Germinal center (tissue), 1 donor: ENCODE measurements around the gene DOCK1.
"Not testable (repeated sequence)": the region's sequence is repeated elsewhere in the genome, so short reads cannot be mapped to it uniquely, and the experiment has no call there.

Experiments
- DNase-seq: peaks from one replicate; pipeline ENCODE4 v3.0.0; 2012; ENCODE audit warnings: mixed read lengths, low spot score

The DOCK1 gene

DNA sequence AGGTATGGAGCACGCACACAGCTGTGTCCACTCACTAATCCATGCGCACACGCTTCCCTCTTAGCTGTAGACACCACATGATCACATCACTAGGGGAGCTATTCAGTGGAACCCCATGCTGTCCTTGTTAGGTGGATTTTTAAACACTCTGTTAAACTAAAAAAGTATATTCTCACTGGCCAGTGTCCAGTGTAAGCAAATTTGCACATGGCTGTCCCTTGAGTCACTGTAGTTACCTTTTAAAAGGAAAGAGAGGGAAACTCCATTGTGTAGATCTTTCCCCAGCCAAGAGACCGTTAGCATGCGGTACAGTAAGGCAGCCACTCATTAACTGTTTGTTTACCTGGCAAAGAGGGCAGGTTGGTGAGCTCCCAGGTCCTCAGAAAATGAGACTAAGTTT is 372.8 kb downstream of the DOCK1 start:
- no peak for DNase-seq

DNA sequence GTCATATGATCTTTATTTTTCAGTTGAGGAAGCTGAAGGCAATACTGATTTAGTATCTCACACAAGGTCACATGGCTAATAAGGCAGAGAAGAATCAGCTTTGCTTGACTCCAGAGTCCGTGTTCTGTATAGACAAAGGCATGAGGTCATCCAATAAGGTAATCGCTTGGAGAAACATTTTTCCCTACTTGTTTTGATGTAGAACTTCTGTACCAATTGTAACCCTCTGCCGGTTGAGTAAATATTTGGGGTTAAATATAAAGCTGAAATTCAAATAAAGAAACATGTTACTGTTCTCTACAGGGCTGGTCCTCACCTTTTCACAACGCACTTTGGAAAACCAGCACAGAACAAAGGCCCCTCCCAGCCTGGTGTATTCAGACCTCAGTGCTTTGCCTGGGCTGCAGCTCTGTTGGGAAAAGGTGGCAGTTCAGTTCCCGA is 374.1 kb downstream of the DOCK1 start:
- no peak for DNase-seq

DNA sequence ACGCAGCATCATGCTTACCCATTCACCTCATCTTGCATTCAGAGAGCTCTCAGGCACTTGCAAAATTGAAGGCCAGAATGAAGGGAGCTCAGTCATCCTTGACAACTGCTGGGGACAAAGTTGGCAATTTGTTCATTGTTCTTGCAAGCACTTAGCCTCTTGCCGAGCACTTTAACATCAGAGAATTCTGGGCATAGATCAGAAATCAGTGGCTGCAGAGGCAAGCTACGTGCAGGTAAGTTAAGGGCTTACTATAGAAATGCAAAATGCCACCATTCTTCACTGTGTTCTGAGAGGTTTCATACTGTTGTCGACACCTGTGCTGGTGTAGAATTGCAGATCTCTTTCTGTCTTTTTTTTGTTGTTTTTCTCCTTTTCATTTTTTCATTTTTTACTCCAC is 375.2 kb downstream of the DOCK1 start:
- no peak for DNase-seq

DNA sequence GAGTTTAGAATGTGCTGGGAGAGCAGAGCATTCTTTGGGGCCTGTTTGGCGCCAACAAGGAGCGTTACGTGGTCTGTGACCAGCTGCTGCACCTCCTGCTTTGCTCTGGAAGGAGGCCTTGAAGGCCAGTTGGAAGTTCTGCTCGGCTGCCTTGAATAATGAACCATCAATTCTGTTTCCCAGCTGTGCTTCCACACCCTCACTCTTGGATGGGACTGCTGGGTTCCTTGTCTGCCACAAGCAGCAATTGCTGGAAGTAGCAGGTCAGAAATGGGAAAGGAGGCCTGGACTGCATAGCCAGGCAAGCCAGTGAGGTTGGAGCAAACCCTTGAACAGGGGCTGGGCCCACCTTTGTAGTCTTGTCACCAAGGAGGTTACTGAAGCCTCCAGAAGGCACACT is 377.8 kb downstream of the DOCK1 start:
- DNase-seq: no peak

DNA sequence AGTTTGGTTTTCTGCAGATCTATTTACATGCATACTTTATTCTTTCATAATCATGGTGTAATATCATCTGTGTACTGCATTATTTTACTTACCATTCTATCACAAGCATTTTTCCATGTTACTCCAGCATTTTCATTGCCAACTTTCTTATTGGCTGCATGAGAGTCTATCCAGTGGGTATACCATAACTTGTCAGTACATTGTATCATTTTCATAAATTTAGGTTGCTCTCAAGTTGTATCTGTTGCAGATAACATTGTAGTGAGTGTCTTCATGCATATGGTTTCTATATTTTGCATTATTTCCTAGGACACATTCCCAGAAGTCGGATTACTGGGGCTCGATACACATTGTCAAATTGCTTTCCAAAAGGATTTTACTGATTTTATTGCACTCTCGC is 378.3 kb downstream of the DOCK1 start:
- no peak for DNase-seq

DNA sequence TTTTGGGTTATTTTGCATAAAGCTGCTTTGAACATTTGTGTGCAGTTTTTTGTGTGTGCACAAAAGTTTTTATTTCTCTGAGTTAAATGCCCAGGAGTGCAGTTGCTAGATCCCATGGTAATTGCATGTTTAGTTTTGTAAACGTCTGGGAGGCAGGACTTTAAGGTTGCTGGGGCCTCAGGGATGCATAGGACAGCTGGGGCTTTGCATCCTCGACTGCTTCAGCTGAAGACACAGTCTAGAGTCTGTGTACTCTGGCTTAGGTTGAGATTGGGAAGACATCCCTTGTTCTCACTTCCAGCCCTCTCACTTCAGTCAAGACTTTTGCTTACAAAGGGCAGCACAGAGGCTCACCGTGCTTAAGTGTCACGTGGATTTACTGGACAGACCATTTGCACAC is 385.6 kb downstream of the DOCK1 start:
- no peak for DNase-seq

DNA sequence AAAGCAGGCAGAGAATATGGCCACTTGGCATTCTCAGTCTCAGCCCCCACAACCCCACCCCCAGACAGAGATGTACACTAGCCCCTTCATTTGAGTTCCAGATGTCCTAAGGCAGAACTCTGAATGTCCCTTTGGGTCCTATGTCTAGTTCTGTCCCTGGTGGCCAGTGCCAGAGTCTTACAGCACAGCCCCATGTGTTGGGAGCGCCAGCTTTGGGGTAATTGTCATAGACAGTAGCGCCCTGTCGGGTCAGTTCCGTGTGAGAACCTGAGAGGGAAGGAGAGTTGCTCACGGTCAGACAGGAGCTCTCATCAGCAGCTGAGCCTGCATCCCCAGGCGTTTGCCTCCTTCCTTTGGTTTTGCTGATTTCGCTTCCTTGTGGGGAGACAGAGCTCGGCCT is 386.1 kb downstream of the DOCK1 start:
- no peak for DNase-seq

DNA sequence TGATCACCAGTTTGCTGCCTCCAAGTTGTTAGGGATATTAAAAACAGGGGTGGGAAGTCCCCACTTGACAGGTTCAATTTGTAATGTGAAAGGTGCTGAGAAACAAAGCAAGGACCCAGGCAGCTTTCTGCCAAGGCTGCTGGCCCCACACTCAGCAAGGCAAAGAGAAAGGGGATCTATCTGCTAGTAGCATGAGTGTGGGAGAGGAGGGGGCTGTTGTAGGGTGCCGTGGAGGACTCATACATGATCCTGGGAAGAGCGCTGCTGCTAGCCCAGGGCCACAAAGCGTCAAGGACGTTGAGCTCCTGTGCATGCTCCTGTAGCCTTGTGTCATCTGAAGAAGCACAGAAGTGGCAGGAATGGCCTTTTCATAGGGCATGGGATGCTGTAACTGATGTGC is 387.7 kb downstream of the DOCK1 start:
- DNase-seq: no peak

DNA sequence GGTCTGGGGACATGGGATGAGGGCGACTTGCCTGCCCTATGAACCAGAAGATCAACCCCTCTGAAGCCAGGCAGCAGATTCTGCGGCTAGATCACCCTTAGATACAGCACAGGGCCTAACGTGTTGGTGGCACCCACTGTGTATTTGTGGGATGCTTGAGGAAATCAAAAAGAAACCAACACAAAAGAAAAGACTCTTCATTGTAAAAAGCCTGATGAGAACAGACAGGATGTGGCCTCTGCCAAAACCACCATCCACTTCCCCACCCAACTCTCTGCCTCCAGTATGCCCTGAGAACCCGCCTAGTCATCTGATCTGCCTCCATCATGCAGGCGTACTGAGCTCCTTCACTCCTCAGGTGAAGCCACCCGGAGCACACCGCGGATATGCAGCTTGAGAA is 388.4 kb downstream of the DOCK1 start:
- DNase-seq: no peak

DNA sequence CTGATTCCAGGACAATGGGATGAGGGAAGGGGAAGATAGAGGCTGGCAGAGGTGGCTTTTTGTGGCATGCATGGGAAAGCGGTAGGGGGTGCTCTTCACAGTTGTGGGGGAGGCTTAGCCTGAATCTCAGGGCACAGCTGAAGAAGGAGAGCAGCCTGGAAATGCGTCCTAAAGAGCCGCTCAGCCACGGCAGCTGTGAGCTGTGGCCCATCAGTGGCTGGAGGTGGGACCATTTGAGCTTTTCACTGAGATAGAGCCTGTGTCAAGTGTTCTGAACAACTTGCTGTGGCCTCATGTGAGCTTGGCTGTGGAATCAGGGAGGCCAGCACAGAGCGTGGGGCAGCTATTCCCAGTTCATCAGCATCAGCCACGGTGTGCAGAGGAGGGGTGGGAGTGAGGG is 391.5 kb downstream of the DOCK1 start:
- DNase-seq: no peak

DNA sequence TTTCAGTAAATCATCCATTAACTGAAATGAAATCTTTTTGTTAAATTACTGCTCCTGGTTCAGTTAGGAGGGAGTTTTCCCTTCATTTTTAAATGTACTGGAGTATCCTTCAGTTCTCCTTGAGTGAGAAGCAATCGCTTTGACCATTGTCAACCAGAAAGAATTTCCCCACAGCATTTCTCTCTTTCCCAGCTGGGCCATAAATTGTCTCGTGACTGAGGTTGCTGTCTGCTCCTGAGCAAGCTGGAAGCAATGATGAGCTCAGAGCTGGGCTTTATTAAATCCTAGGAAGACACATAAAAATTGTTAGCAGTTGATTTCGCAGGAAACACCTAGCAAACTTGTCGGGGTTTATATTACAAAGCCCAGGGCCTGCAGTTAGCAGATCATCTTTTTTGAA is 393.2 kb downstream of the DOCK1 start:
- no peak for DNase-seq

DNA sequence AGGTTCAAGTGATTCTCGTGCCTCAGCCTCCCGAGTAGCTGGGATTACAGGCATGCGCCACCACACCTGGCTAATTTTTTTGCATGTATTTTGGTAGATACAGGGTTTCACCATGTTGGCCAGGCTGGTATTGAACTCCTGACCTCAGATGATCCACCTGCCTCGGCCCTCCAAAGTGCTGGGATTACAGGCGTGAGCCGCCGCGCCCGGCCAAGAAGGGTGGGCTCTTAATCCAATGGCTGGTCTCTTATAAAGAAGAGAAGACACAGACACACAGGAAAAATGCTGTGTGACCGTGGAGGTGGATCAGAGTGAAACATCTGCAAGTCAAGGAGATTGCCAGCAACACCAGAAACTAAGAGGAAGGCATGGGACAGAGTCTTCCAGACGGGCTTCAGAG is 394.0 kb downstream of the DOCK1 start:
- not testable (repeated sequence) for DNase-seq

DNA sequence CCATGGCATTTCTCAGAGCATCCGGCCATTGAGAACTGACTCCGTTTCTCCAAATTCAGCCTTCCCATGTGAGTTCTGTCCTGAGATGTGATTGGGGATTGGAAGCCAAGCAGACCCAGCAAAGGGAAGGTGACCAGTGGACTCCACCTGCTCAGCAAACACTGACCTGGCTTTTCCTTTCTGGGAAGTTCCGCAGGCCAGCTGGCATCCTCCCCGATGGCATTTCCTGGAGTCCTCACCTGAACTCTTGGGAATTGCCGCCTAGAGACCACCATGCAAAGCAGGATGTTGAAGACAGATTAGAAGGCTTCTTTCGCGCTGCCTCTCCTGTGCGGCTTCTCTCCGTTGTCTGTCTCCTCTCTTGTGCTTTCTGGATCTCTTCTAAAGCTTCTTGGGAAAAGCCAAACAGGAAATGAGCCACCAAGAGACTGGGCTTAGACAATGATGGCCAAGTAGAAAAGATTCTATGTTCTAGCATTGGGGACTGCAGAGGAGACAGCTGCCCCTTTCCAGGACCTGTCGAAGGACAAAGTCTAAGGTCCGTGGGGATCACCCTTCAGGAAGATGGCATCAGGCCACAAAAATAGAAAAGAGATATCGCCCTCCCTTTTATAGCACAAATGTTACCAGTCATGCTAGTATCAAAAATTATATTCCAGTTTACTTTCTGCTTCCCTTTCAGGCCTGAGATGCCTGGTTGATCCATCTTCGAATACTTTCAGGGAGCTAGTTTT is 394.9 kb downstream of the DOCK1 start:
- DNase-seq: no peak

DNA sequence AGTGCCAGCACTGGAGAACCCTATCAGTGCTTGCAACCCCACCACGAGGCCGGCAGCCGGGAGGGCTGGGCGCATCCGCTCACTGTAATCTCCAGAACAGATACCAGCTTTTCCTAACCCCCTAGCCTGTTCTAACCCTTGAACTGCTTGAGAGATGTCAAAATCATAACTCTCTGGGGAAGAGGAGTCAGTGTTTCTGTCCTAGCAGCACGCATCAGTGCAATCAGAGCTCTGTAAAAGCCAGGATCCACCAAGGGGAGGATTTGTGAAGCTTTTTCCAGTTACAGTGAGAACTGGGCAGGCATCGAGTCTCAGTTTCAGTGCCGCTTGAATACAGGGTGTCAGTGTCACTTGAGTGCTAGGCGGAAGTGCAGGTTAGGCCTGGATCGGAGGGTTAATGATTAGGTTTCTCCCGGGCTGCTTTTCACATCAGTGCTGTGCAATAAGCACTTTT is 395.7 kb downstream of the DOCK1 start:
- DNase-seq: no peak

DNA sequence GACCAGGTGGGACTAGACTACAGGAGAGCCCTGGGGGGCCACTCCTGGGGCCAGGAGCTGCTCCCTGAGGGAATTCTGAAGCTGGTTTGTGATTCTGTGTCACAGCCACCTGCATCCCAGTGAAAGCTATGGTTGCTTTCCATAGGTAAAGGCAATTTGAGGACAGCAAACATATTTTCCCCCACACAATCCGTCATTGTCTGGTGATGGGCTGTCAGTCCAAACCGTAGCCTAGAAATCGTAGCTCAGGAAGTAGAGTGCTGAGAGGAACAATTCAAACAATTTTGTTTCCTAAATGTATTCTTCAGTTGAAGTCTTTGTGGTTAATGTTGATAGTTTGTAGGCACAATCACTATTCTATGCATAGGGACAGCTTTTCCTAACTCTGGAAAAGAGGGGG is 397.1 kb downstream of the DOCK1 start:
- DNase-seq: no peak

DNA sequence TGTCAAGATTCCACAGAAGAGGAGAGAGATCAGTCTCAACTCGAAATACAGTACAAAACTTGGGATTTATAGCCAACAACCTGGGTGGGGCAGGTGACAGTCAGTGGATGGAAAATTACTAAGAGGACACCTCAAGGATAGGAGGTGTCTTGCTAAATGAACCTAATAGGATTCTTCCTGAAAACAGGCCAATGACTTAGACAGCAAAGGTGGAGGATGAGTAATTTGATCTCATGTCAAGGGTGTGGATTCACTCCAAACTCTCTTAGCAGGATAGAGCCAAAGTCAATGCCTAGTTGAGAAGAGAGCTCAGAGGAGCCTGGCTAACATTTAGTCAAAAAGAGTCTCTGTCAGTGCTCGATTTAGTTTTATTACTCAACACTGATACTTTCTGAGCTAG is 397.9 kb downstream of the DOCK1 start:
- no peak for DNase-seq

DNA sequence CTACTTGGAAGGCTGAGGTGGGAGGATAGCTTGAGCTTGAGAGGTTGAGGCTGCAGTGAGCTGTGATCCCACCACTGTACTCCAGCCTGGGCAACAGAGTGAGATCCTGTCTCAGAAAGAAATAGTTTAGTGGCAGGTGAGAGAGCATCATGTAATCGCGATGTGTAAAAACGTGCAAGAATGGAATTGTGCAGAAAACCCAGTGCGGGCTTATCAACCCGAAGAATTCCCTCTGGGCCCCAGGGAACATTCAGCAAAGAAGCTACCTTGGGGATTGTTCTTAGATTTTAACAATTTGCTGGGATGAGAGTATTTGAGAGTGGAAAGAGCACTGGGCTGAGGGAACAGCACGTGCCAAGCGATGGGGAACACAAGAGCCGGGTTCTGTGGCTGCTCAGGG is 398.5 kb downstream of the DOCK1 start:
- no peak for DNase-seq

DNA sequence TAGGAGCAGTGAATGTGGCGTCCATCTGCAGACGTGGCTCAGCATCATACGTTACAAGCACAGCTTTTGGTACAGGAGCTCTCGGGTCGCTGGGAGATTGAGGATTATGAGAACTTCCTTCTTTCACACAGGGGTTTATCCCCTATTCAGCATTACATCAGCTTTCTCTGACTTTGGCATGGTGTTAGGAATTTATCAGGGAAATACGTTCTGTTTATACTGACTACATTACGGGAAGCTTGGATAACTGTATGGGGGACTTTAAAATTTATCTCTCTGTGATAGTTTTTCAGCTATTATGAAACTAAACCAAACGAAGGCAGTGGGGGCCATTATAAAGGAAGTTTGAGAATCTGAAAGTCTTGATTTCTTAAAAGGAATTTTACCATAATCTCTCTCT is 401.3 kb downstream of the DOCK1 start:
- DNase-seq: no peak

DNA sequence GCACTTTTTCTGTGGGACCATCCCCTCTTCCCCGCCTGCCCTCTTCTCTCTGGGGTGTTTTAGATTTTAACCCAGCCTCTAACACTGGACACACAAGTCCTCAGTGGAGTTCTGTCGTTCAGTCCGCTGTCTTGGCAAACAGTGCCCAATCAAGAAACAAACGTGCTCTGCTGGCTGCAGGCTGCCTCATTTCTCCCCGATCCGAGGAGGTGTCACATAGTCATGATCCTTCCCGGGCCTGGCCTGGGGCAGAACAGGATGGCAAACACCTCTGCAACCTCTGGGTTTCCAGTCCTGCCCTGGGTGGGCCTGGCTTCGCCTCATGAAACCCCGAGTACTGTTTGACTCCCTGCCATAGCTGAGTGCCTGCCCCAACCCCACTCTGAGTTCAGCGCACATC is 402.1 kb downstream of the DOCK1 start:
- DNase-seq: no peak

DNA sequence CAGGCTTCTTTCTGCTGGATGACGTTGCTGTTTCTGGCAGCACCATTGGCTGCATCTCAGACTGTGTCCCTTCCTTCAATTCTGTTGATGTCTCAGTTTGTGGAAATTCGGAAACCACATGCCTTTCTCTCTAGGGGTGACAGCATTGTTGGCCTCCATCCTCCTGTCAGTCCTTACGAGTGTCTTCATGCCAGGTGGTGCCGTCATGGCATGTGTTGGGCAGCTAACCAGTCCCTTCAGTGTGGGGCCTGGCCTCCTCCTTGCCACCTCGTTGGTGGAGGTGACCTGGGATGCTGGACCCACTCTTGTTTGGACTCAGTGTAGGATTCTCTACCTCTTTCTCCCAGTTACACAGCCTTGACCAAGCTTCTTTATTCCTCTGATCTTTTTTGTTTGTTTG is 402.8 kb downstream of the DOCK1 start:
- no peak for DNase-seq

DNA sequence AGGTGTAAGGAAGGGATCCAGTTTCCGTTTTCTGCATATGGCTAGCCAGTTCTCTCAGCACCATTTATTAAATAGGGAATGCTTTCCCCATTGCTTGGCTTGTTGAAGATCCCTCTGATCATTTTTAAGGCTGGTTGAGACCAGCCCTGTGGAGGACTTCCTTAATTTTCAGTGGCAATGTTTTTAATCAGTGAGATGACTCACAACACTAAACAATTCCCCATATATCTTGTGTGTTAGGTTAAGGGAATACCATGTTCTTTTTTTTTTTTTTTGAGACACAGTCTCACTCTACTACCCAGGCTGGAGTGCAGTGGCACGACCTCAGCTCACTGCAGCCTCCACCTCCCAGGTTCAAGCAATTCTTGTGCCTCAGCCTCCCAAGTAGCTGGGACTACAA is 404.4 kb downstream of the DOCK1 start:
- not testable (repeated sequence) for DNase-seq

DNA sequence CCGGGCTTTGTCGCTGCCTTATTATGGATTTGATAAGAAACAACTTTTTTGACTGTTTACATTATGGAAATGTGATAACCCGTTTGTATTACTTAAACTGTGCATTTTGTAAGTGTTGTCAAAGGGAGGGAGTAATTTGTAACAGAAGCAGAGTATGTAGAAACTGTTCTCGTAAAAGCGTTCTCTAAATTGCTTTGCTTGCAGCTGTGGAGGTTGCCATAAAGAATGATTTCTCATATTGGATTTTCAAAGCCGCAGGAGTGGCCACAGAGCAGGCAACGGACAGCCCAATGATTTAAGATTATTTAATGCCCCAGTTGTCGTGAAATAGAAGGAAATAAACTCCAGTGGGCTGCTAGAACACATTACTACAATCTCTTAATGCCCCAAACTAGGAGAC is 405.2 kb downstream of the DOCK1 start:
- DNase-seq: no peak

DNA sequence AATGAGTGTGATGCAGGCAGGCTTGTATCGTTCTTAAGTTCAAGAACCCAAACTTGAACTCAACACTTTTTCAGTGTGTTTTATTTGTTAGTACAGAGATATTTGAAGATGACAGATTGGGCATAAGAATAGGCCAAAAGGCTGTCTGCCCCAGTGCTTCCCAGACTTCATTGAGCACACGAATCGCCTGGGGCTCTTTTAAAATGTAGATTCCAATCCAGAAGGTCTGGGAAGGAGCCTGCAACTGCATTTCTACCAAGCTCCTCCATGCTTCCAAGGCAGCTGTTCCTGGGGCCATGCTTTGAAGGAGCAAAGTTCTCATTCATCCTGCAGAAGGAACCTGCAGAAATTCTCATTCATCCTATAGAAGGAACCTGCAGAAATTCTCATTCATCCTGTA is 405.7 kb downstream of the DOCK1 start:
- DNase-seq: no peak

DNA sequence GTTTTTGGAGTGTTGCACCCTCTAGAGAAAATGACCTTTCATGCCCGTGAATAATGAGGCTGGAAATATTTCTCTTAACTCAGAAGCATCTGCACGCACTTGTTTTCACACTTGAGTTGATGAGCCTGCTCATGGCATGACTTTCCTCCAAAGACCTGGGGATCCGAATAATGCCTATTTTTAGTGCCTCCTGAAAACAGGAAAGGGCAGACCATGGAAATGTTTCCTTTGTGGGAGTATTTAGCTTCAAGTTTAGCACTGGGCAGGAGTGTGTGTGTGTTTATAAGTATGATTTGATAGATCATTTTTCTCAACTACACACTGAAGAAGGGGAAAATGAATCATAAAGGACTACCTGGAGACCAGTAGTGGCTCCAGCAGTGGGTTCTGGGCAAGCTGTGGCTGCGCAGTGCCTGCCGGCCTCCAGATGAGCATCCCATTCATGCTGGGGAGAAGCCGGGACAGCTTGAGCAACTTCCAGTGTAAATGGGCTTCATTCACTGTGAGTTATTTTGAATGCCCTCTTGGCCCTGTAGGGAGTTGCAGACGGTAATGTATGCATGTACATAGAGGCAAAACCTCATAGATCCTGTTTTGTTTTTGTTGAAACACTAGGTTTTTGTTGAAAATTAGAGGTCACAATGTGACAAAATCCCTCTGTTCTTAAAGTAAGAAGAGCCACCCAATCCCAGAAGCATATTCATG is 408.9 kb downstream of the DOCK1 start:
- DNase-seq: no peak
